T-cell (primary cell): ENCODE measurements around the gene FTO. TPM values are rescaled to one million over a fixed set of nuclear protein-coding genes. Genes with fewer than 3 reads are reported as not detected.

ENCODE experiments used
- ATAC-seq, 4 experiments: fragments of 200-7000 bp in 3 of 4; fragments of 150-1000 bp in 1 of 4; cut with Tn5 transposase; replicated peaks in 1 of 4; 1 replicate in 3 of 4; 2 replicates in 1 of 4; pipeline ENCODE4 v1.10.0; 2021; ENCODE audit warnings: moderate library complexity in 3 of 4, mild to moderate bottlenecking in 2 of 4, moderate number of reproducible peaks in 1 of 4
- CTCF ChIA-PET, 2 donors: fragments of 300-600 bp; sonication (Branson Sonifier 250); formaldehyde crosslinking; loops; one replicate each; lab custom pipeline; 2022; ENCODE audit warnings: antibody characterized with exemption in 2 of 2; lab: Charles Lee
- POLR2A ChIA-PET, 2 donors: fragments of 300-600 bp; sonication (Branson Sonifier 250); formaldehyde crosslinking; loops; one replicate each; lab custom pipeline; 2022; ENCODE audit warnings: antibody characterized with exemption in 2 of 2; lab: Charles Lee
- DNase-seq, 35 experiments: peaks; one replicate each; pipeline versions ENCODE4 v3.0.0 to v3.0.0-alpha.2; 2013 to 2023
- H3K27ac ChIP-seq: one replicate; pipeline ENCODE4 v1.5.1; 2013; ENCODE audit warnings: low read length
- H3K27me3 ChIP-seq, 2 experiments: replicated peaks in 1 of 2; 1 replicate in 1 of 2; 2 replicates in 1 of 2; pipeline versions ENCODE4 v1.6.1 to v1.7.0; 2013; ENCODE audit warnings: low read length in 1 of 2, mixed read lengths in 1 of 2; ENCODE audit not compliant: control insufficient read depth in 2 of 2, insufficient read depth in 2 of 2; ENCODE audit errors: extremely low read depth in 1 of 2
- H3K36me3 ChIP-seq, 2 donors: 1 replicate in 1 of 2; 2 replicates in 1 of 2; pipeline versions ENCODE4 v1.6.1 to v1.7.0; 2013; ENCODE audit warnings: low read length in 1 of 2; ENCODE audit not compliant: control insufficient read depth in 2 of 2, insufficient read depth in 1 of 2; ENCODE audit errors: extremely low read depth in 1 of 2
- H3K4me1 ChIP-seq, 2 experiments: 1 replicate in 1 of 2; 2 replicates in 1 of 2; pipeline versions ENCODE4 v1.6.1 to v1.7.0; 2013; ENCODE audit warnings: low read length in 2 of 2, mixed read lengths in 1 of 2; ENCODE audit not compliant: insufficient read depth in 2 of 2, control insufficient read depth in 1 of 2; ENCODE audit errors: extremely low read depth in 1 of 2
- H3K4me3 ChIP-seq, 2 donors: 1 replicate in 1 of 2; 2 replicates in 1 of 2; pipeline versions ENCODE4 v1.5.1 to v1.7.0; 2013; ENCODE audit warnings: mild to moderate bottlenecking in 2 of 2, low read length in 1 of 2, moderate library complexity in 1 of 2; ENCODE audit not compliant: control insufficient read depth in 1 of 2; ENCODE audit errors: extremely low read depth in 1 of 2
- H3K9me3 ChIP-seq: 2 replicates; pipeline ENCODE4 v1.7.0; 2013
- H3K27ac Mint-ChIP-seq, 2 donors: one replicate each; pipeline ENCODE4 v1.8.0; 2020 to 2021; ENCODE audit warnings: mild to moderate bottlenecking in 2 of 2, mixed read lengths in 2 of 2
- H3K27me3 Mint-ChIP-seq, 2 donors: one replicate each; pipeline ENCODE4 v1.8.0; 2021 to 2022; ENCODE audit warnings: mixed read lengths in 2 of 2
- H3K36me3 Mint-ChIP-seq: one replicate; pipeline ENCODE4 v1.8.0; 2021; ENCODE audit warnings: mixed read lengths
- H3K4me1 Mint-ChIP-seq, 3 donors: one replicate each; pipeline ENCODE4 v1.8.0; 2020 to 2022; ENCODE audit warnings: mixed read lengths in 3 of 3, mild to moderate bottlenecking in 1 of 3
- H3K4me3 Mint-ChIP-seq, 3 donors: one replicate each; pipeline ENCODE4 v1.8.0; 2020 to 2022; ENCODE audit warnings: mild to moderate bottlenecking in 3 of 3, mixed read lengths in 3 of 3, moderate library complexity in 3 of 3
- H3K9me3 Mint-ChIP-seq, 3 donors: one replicate each; pipeline ENCODE4 v1.8.0; 2020 to 2022; ENCODE audit warnings: mixed read lengths in 3 of 3
- WGBS: methylation state at CpG from one replicate; pipeline ENCODE4 v1.1.5; 2013; ENCODE audit warnings: missing lambda C conversion rate; ENCODE audit not compliant: insufficient coverage; 5-methylcytosine and 5-hydroxymethylcytosine counted together
- total RNA-seq, 35 experiments: library from RNA in 6 of 35; stranded (reverse) in 6 of 35; fragments of 120-200 nt in 1 of 35; gene quantifications; one replicate each; pipeline versions ENCODE4 v1.2.1 to v1.2.4 and lab custom pipeline; 2013 to 2026

Gene FTO
- total RNA-seq, 5 donors from 2014 or later (not counting 1 experiment from before 2014, with no cell fraction given) = 44.7 to 69.0 (median 46.0) TPM

DNA sequence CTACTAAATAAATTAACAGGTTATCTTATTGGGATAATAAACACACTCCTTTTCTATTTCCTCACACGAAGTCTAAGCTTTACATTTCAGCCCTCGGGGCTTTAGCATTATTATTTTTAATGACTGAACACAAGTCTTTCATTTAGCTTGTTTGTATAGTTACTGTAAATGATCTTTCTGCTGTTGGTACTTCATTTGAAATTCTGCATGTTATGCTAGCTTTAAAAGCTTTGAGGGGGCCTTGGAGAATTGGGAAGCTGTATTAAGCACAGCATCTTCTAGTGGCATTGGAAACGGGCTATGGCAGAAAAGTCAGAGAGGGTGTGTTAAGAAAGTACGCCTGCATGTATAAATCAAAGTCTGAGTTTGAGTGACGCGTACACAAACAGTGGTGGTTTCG, 243.7 kb downstream of the FTO start:
- Mint-ChIP-seq H3K36me3 (peaks cover 3% of the 10 kb centered on the region), H3K9me3 (no peaks in the 10 kb centered on the region), H3K27ac (no peak overlapping the region), H3K4me1 (peaks cover 33 to 41% (median 35%) of the 10 kb centered on the region in 3 donors), H3K27me3 (no peaks in the 10 kb centered on the region), H3K4me3 (no peak overlapping the region)
- H3K4me1 ChIP-seq = peaks cover 5 to 7% of the 10 kb centered on the region in 2 experiments
- H3K27ac ChIP-seq = no peak overlapping the region
- ATAC-seq (no peak), DNase-seq (no peak)
- H3K27me3 ChIP-seq = no peaks in the 10 kb centered on the region
- 94% methylated on average over 5 of the region's 7 CpGs for WGBS
- H3K9me3 ChIP-seq = no peaks in the 10 kb centered on the region
- POLR2A ChIA-PET = no interaction called here
- CTCF ChIA-PET = no interaction called here
- no peaks in the 10 kb centered on the region for H3K36me3 ChIP-seq
- H3K4me3 ChIP-seq = no peak overlapping the region

DNA sequence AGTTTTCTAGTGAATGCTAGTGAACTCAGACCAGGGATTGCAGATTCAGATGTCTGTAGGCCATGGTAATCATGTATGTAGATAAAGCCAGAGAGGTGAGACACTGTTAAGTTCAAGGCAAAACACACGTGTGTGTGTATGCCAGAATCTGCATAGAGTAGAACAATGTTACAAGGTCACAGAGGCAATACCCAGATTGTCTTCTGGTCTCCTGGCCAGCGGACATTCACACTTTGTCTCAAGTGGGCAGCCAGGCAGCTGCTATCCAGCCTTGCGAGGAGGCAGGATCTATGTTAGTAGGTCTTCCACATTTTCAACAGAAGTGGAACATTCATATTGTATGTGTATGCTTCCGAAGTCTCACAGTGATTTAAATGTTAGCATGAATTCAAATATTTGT, 244.4 kb downstream of the FTO start:
- CTCF ChIA-PET = no interaction called here
- POLR2A ChIA-PET = no interaction called here
- peaks cover 7 to 9% of the 10 kb centered on the region in 2 experiments for H3K4me1 ChIP-seq
- no peaks in the 10 kb centered on the region for H3K36me3 ChIP-seq
- Mint-ChIP-seq H3K9me3 (no peaks in the 10 kb centered on the region), H3K4me1 (peaks cover 38 to 47% (median 40%) of the 10 kb centered on the region in 3 donors), H3K27me3 (no peaks in the 10 kb centered on the region), H3K27ac (no peak overlapping the region), H3K4me3 (no peak overlapping the region), H3K36me3 (peaks cover 3% of the 10 kb centered on the region)
- H3K27ac ChIP-seq = no peak overlapping the region
- H3K4me3 ChIP-seq = no peak overlapping the region
- H3K9me3 ChIP-seq = no peaks in the 10 kb centered on the region
- WGBS = 100% methylated on average over 2 of the region's 4 CpGs
- no peaks in the 10 kb centered on the region for H3K27me3 ChIP-seq
- DNase-seq = no peak
- no peak for ATAC-seq

DNA sequence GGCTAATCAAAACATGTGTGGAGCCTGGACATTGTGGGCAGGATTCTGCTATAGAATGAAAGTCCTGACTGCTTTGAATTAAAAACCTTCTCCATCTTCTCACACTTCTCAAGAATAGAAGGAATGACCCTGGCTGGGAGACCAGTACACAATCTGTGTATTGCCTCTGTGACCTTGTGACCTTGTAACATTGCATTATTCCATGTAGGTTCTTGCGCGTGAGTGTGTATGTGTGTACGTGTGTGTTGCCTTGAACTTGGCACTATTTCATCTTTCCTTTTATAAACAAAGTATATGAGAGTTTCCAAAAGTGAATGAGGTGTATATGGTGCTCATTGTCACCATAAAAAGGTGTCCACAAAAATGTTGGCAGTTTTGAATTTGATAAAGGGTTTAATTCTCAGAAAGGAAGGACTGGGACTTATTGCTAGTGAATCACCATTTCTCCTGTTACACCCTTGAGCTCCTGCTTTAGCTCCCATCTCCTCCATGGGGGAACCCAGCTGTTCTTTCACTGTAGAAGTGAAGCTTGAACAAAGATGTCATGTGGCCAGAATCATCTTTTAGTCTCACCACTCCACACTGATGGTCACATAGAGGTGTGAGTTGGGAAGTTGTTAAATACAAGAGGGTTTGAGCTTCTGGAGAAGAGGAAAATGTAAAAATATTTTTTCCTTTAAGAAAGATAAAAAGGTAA, 244.9 kb downstream of the FTO start:
- Histone ChIP-seq H3K4me3 (no peak overlapping the region), H3K27ac (no peak overlapping the region), H3K9me3 (no peaks in the 10 kb centered on the region), H3K4me1 (peaks cover 7 to 9% of the 10 kb centered on the region in 2 experiments), H3K36me3 (no peaks in the 10 kb centered on the region), H3K27me3 (no peaks in the 10 kb centered on the region)
- ATAC-seq (no peak), DNase-seq (no peak)
- ChIA-PET POLR2A (no interaction called here), CTCF (no interaction called here)
- H3K27me3 Mint-ChIP-seq = no peaks in the 10 kb centered on the region
- H3K4me1 Mint-ChIP-seq = peaks cover 38 to 48% (median 40%) of the 10 kb centered on the region in 3 donors
- no CpG with 5 or more reads among the region's 3 CpGs for WGBS
- H3K36me3 Mint-ChIP-seq = peaks cover 4% of the 10 kb centered on the region
- H3K9me3 Mint-ChIP-seq = no peaks in the 10 kb centered on the region
- no peak overlapping the region for H3K4me3 Mint-ChIP-seq
- H3K27ac Mint-ChIP-seq = no peak overlapping the region

DNA sequence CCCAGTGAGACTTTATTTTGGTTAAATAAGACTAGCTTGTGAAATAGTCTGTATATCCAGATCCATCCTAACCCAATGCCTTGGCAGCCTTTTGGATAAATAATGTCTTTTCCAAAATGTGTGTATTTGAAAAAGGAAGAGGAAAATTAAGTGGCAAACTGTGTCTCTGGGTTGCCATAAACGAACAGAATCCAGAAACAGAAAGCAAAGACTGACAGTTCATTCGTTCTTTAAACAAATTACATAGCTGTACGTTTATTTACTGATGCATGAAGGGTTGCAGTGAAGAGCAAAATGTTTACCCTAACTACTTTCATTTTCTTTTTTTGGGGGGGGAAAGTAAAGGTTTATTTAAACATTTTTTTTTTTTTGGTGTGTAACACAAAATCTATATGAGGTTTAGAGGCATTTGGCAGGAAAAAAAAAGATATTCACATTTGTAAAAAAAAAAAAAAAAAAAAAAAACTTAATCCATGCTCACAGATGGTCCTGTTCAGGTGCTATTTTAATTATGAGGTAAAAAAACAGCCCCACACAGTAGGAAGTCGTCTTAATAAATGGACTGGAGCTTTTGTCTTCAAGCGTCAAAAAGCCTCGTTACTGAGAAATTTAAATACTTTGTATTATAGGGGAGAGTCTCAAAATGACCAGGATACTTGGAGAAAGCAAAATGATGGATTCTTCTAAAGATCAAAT, 245.9 kb downstream of the FTO start:
- no peaks in the 10 kb centered on the region for H3K27me3 Mint-ChIP-seq
- peaks cover 38 to 50% (median 49%) of the 10 kb centered on the region in 3 donors for H3K4me1 Mint-ChIP-seq
- CTCF ChIA-PET = interaction anchor here in 1 of 2 donors (0.6 to 0.7 kb wide), 4 partner anchors 17 to 1532 kb away, joined by 3 to 6 read pairs (median 3); no protein-coding TSS in a partner anchor

DNA sequence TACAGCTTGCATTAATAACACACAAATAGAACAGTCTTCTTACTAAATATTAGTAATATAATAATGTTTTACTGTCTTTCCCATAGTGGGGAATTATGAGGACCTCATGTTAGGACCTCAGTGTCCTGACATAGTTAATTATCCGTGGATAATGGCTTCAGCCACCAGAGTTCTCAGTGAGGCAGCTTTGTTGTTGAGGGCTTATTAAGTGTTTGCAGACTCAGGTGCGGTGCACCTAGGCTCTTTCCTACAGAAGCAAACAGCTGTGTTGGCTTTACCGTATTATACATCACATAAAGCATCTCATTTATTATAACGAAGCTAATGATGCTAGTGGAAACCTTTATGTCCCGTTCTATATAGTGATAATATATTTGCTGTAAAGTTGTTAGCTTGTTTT, 246.7 kb downstream of the FTO start:
- 100% methylated on average over 1 of the region's 5 CpGs for WGBS
- peaks cover 17% of the 10 kb centered on the region for H3K36me3 Mint-ChIP-seq

More for the DNA sequence above, 245.9 kb downstream of the FTO start:
- Histone ChIP-seq H3K9me3 (no peaks in the 10 kb centered on the region), H3K27ac (no peak overlapping the region), H3K4me1 (peaks cover 7 to 9% of the 10 kb centered on the region in 2 experiments), H3K4me3 (no peak overlapping the region), H3K27me3 (no peaks in the 10 kb centered on the region), H3K36me3 (no peaks in the 10 kb centered on the region)
- no CpG with 5 or more reads among the region's 6 CpGs for WGBS
- H3K4me3 Mint-ChIP-seq = no peak overlapping the region
- peak overlapping the region in 1 of 2 donors; percentile 23 for H3K27ac Mint-ChIP-seq
- DNase-seq = no peak
- no peak for ATAC-seq
- POLR2A ChIA-PET = interaction anchor here in 1 of 2 donors (0.7 kb wide), 1 partner anchor 393 kb away, joined by 5 read pairs; no protein-coding TSS in a partner anchor
- H3K36me3 Mint-ChIP-seq = peaks cover 12% of the 10 kb centered on the region
- H3K9me3 Mint-ChIP-seq = no peaks in the 10 kb centered on the region

More for the DNA sequence above, 246.7 kb downstream of the FTO start:
- no peak overlapping the region for H3K4me3 ChIP-seq
- Mint-ChIP-seq H3K4me3 (no peak overlapping the region), H3K9me3 (no peaks in the 10 kb centered on the region), H3K27ac (no peak overlapping the region), H3K4me1 (peaks cover 38 to 49% (median 48%) of the 10 kb centered on the region in 3 donors), H3K27me3 (no peaks in the 10 kb centered on the region)
- H3K27ac ChIP-seq = no peak overlapping the region
- no peaks in the 10 kb centered on the region for H3K36me3 ChIP-seq
- DNase-seq (no peak), ATAC-seq (no peak)
- ChIA-PET CTCF (interaction anchor here in 1 of 2 donors (0.6 to 0.7 kb wide), 2 partner anchors 127 to 1531 kb away, joined by 3 read pairs; no protein-coding TSS in a partner anchor), POLR2A (no interaction called here)
- H3K4me1 ChIP-seq = peaks cover 7 to 9% of the 10 kb centered on the region in 2 experiments
- H3K27me3 ChIP-seq = no peaks in the 10 kb centered on the region
- H3K9me3 ChIP-seq = no peaks in the 10 kb centered on the region
